ENCODE data around the gene MYO7B. TPM values are rescaled to one million over a fixed set of nuclear protein-coding genes. Genes with fewer than 3 reads are reported as not detected.

Gene MYO7B
- total and polyA plus RNA-seq, 7 donors = 0.28 to 0.61 (median 0.49) TPM

DNA sequence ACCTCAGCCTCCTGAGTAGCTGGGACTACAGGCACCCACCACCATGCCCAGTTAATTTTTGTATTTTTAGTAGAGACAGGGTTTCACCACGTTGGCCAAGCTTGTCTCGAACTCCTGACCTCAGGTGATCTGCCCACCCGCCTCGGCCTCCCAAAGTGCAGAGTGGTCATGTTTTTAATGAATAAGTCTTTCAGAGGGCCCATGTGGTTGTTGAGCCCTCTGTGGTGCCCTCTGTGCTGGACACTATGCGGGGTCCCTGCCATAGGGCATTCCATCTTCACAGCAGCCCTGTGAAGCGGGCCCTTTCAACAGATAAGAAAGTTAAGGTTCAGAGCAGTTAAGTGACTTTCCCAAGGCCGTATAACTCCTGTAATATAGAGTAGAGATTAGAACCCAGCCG is 25.9 kb downstream of the MYO7B start:
- Histone ChIP-seq H3K36me3 (ENCODE audit: insufficient read depth in 1 of 2, low read depth in 1 of 2) (no peaks in the 10 kb centered on the region), H3K4me1 (no peaks in the 10 kb centered on the region), H3K9me3 (no peaks in the 10 kb centered on the region), H3K4me3 (no peak overlapping the region), H3K27me3 (ENCODE audit: insufficient read depth in 3 of 3, low read length in 2 of 3) (no peaks in the 10 kb centered on the region), H3K27ac (no peak overlapping the region)
- TF ChIP-seq, protein P1, sequence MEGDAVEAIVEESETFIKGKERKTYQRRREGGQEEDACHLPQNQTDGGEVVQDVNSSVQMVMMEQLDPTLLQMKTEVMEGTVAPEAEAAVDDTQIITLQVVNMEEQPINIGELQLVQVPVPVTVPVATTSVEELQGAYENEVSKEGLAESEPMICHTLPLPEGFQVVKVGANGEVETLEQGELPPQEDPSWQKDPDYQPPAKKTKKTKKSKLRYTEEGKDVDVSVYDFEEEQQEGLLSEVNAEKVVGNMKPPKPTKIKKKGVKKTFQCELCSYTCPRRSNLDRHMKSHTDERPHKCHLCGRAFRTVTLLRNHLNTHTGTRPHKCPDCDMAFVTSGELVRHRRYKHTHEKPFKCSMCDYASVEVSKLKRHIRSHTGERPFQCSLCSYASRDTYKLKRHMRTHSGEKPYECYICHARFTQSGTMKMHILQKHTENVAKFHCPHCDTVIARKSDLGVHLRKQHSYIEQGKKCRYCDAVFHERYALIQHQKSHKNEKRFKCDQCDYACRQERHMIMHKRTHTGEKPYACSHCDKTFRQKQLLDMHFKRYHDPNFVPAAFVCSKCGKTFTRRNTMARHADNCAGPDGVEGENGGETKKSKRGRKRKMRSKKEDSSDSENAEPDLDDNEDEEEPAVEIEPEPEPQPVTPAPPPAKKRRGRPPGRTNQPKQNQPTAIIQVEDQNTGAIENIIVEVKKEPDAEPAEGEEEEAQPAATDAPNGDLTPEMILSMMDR (IDR thresholded peaks at IDR 0.05) = no peak
- WGBS, 3 donors = 92 to 95% (median 94%) methylated on average over 8 of the region's 8 CpGs
- DNase-seq (no peak), ATAC-seq (no peak)
- intact Hi-C loops (cut with DNase I) = no loop called here

DNA sequence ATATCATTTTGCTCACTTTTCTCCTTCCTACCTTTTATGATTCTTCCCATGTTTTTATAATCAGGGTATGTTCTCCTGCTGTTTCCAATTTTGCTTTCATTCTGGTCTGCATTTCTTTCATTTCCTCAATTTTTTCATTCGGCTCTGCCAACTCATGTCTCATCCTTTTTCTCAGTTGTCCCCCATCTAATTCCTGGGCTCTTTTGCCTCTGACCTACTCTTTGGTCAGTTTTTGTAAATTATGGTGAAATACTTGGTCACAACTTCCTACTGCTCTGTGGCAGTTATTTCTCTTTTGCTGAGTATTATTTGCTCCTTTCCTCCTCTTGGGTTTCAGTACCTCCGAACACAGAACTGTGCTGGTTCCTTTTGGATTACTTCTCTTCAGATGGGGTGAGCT is 27.5 kb downstream of the MYO7B start:
- no peaks in the 10 kb centered on the region for H3K36me3 ChIP-seq (ENCODE audit: insufficient read depth in 1 of 2, low read depth in 1 of 2)
- H3K9me3 ChIP-seq = no peaks in the 10 kb centered on the region
- peaks cover 3% of the 10 kb centered on the region for H3K4me1 ChIP-seq
- no peaks in the 10 kb centered on the region for H3K27me3 ChIP-seq (ENCODE audit: insufficient read depth in 3 of 3, low read length in 2 of 3)
- H3K27ac ChIP-seq = no peak overlapping the region
- no peak for ATAC-seq
- TF ChIP-seq, protein P1 (IDR thresholded peaks at IDR 0.05) = no peak
- no peak for DNase-seq
- intact Hi-C loops (cut with DNase I) = no loop called here
- WGBS, 3 donors = 84 to 89% (median 88%) methylated on average over 2 of the region's 2 CpGs
- no peak overlapping the region for H3K4me3 ChIP-seq

DNA sequence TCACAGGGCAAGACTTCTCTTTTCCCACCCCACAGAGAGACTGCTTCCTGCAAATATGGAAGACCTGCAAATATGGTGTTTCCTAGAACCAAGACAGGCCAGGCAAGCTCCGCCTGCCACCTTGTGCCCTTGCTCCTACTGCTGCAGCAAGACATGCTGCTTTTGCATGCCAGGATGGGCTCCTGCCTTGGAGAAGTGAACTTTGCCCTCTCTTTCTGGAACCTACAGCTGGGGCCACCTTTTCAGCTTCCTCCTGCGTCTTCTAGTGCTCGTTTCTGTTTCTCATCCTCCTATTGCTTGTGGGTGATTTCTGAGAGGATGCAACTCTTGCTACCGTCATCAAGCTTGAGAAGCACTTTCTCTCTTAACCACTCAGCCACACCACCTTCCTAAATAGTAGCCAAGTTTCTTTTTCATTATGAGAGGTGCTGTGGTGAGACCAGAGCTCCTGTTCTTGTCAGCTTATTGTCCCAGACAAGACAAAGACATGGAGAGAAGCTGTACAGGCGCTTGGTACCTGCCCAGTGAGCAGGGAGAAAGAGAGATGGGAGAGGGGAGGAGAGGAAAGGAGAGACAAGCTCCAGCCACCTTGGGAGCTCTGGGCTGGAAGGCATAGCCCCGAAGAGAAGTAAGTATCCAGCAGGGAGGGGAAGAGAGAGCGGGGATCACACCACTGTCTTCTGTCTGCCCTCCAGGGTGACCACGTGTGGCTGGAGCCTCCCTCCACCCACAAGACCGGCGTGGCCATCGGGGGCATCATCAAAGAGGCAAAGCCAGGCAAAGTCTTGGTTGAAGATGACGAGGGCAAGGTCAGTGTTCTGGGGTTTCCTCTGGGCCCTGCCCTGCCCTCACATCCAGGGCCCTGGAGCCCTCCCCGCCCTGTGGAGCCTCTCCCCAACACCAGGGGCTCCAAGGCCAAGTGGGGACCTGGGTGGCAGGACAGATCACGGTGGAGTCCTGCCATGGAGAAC is 28.3 kb downstream of the MYO7B start:
- H3K36me3 ChIP-seq (ENCODE audit: insufficient read depth in 1 of 2, low read depth in 1 of 2) = no peaks in the 10 kb centered on the region
- ATAC-seq = no peak
- 82 to 89% (median 83%) methylated on average over 14 of the region's 14 CpGs for WGBS, 3 donors
- DNase-seq = no peak
- H3K27ac ChIP-seq = no peak overlapping the region
- H3K4me3 ChIP-seq = no peak overlapping the region
- no peaks in the 10 kb centered on the region for H3K27me3 ChIP-seq (ENCODE audit: insufficient read depth in 3 of 3, low read length in 2 of 3)
- H3K9me3 ChIP-seq = no peaks in the 10 kb centered on the region
- intact Hi-C loops (cut with DNase I) = no loop called here
- peaks cover 11% of the 10 kb centered on the region for H3K4me1 ChIP-seq
- TF ChIP-seq, protein P1 (IDR thresholded peaks at IDR 0.05) = no peak

DNA sequence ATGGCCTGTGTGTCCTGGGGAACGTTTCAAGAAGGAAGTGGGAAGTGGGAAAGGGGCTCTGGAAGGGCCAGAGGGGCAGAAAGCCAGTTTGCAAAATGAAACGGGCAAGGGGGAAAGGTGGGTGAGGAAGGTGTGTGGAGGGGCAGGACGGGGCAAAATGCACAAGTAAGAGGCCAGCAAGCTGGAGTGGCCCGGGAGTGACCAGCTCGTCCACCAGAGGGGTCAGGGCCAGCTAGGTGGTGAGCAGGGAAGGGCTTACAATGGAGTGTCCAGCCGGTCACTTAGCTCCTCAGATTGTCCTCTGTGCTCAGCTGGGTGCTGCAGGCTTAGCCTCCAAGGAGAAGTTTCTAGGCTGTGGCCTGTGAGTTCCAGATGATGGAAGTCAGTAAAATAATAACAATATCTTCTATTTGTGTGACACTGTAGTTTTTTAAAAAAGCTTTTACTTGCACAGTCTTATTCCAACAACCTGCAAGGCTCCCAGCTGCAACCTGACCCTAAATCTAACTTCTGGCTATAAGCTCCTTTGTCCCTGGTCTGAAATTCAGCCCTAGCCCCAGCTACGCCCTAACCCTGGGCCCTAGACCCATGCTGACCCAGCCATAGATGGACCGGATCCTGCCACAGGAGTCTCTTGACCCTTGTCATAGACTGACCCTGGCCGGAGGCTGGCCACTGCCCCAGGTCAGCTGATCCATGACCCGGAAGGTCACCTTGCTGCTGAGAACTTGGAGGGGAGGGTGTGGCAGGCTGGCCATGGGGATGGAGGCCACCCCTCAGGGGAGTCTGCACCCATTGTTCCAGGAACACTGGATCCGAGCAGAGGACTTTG is 29.2 kb downstream of the MYO7B start:
- Histone ChIP-seq H3K27me3 (ENCODE audit: insufficient read depth in 3 of 3, low read length in 2 of 3) (no peaks in the 10 kb centered on the region), H3K9me3 (no peaks in the 10 kb centered on the region), H3K4me3 (no peak overlapping the region), H3K4me1 (peaks cover 20% of the 10 kb centered on the region), H3K27ac (no peak overlapping the region), H3K36me3 (ENCODE audit: insufficient read depth in 1 of 2, low read depth in 1 of 2) (no peaks in the 10 kb centered on the region)
- WGBS, 3 donors = 92 to 94% (median 92%) methylated on average over 11 of the region's 11 CpGs
- intact Hi-C loops (cut with DNase I) = loop anchor here (5.0 kb wide), 1 partner anchor 32 kb away; no protein-coding TSS in a partner anchor
- DNase-seq = no peak
- TF ChIP-seq, protein P1 (IDR thresholded peaks at IDR 0.05) = no peak
- ATAC-seq = no peak

Data from psoas muscle (tissue), 8 donors.